ENCODE data around the gene GTPBP10.

- TF ChIP-seq CTCF (conservative IDR thresholded peaks at IDR 0.05; ENCODE audit: low read depth, low read length) (no peak), EZH2 (IDR thresholded peaks at IDR 0.05; ENCODE audit: low read length, unreplicated experiment) (no peak), EZH2phosphoT487 (IDR thresholded peaks at IDR 0.05; ENCODE audit: borderline replicate concordance, low read length) (no peak)
Observed at GRCh38 chr7:90320801-90321494, 25.6 kb upstream of the GTPBP10 start, which contains the start of gene FAM237B.

All from PC-3 (cell line).